Measurements from ENCODE around the gene EIF4EBP3. TPM values are rescaled to one million over a fixed set of nuclear protein-coding genes. Genes with fewer than 3 reads are reported as not detected.

The EIF4EBP3 gene
- total RNA-seq, 2 donors from 2014 or later, result 13.5 to 13.8 TPM

DNA sequence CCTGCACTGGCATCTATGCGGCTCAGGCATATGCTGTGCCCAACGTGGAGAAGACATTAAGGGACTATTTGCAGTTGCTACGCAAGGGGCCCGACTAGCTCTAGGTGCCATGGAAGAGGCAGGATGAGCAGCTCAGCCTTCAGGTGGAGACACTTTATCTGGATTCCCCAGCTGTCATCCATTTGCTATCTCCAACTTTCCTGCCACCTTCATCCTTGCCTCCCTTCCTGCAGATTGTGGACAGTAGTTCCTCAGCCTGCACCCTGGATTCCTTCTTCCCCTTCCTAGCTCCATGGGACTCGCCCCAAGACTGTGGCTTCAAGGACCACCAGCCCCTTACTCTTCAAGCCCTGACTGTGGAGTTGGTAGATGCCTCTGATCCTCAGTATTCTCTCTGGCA is 19.2 kb downstream of the EIF4EBP3 start:
- H3K9me3 ChIP-seq, result no peaks in the 10 kb centered on the region
- no peaks in the 10 kb centered on the region for H3K27me3 ChIP-seq
- no peak overlapping the region for H3K4me3 ChIP-seq
- DNase-seq, result no peak
- H3K27ac ChIP-seq, result no peak overlapping the region
- no peak overlapping the region for H3K9ac ChIP-seq (ENCODE audit: low read depth in 2 of 2, low read length in 2 of 2)
- peaks cover 8% of the 10 kb centered on the region for H3K36me3 ChIP-seq
- intact Hi-C loops (cut with DNase I), result loop anchor here (5.0 kb wide), 1 partner anchor 66 kb away; the partner anchor contains the start of gene CD14
- TF ChIP-seq, protein P1, sequence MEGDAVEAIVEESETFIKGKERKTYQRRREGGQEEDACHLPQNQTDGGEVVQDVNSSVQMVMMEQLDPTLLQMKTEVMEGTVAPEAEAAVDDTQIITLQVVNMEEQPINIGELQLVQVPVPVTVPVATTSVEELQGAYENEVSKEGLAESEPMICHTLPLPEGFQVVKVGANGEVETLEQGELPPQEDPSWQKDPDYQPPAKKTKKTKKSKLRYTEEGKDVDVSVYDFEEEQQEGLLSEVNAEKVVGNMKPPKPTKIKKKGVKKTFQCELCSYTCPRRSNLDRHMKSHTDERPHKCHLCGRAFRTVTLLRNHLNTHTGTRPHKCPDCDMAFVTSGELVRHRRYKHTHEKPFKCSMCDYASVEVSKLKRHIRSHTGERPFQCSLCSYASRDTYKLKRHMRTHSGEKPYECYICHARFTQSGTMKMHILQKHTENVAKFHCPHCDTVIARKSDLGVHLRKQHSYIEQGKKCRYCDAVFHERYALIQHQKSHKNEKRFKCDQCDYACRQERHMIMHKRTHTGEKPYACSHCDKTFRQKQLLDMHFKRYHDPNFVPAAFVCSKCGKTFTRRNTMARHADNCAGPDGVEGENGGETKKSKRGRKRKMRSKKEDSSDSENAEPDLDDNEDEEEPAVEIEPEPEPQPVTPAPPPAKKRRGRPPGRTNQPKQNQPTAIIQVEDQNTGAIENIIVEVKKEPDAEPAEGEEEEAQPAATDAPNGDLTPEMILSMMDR (IDR thresholded peaks at IDR 0.05), result no peak
- peaks cover 13% of the 10 kb centered on the region for H3K4me1 ChIP-seq

DNA sequence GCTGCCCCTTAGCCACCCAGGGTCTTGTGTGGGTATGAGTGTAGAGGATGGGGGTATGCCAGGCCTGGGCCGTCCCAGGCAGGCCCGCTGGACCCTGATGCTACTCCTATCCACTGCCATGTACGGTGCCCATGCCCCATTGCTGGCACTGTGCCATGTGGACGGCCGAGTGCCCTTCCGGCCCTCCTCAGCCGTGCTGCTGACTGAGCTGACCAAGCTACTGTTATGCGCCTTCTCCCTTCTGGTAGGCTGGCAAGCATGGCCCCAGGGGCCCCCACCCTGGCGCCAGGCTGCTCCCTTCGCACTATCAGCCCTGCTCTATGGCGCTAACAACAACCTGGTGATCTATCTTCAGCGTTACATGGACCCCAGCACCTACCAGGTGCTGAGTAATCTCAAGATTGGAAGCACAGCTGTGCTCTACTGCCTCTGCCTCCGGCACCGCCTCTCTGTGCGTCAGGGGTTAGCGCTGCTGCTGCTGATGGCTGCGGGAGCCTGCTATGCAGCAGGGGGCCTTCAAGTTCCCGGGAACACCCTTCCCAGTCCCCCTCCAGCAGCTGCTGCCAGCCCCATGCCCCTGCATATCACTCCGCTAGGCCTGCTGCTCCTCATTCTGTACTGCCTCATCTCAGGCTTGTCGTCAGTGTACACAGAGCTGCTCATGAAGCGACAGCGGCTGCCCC is 19.8 kb downstream of the EIF4EBP3 start:
- no peaks in the 10 kb centered on the region for H3K27me3 ChIP-seq
- intact Hi-C loops (cut with DNase I), result loop anchor here (5.0 kb wide), 1 partner anchor 65 kb away; the partner anchor contains the start of gene CD14
- peaks cover 8% of the 10 kb centered on the region for H3K36me3 ChIP-seq
- no peak overlapping the region for H3K27ac ChIP-seq
- TF ChIP-seq, protein P1 (IDR thresholded peaks at IDR 0.05), result no peak
- peaks cover 13% of the 10 kb centered on the region for H3K4me1 ChIP-seq
- no peaks in the 10 kb centered on the region for H3K9me3 ChIP-seq
- H3K9ac ChIP-seq (ENCODE audit: low read depth in 2 of 2, low read length in 2 of 2), result no peak overlapping the region
- no peak overlapping the region for H3K4me3 ChIP-seq
- no peak for DNase-seq

DNA sequence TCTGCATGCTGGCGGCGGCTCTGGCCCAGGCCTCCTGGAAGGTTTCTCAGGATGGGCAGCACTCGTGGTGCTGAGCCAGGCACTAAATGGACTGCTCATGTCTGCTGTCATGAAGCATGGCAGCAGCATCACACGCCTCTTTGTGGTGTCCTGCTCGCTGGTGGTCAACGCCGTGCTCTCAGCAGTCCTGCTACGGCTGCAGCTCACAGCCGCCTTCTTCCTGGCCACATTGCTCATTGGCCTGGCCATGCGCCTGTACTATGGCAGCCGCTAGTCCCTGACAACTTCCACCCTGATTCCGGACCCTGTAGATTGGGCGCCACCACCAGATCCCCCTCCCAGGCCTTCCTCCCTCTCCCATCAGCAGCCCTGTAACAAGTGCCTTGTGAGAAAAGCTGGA is 20.4 kb downstream of the EIF4EBP3 start:
- Histone ChIP-seq H3K27ac (no peak overlapping the region), H3K36me3 (peaks cover 8% of the 10 kb centered on the region), H3K27me3 (no peaks in the 10 kb centered on the region), H3K9ac (ENCODE audit: low read depth in 2 of 2, low read length in 2 of 2) (no peak overlapping the region), H3K4me3 (no peak overlapping the region), H3K9me3 (no peaks in the 10 kb centered on the region), H3K4me1 (peaks cover 13% of the 10 kb centered on the region)
- TF ChIP-seq, protein P1 (IDR thresholded peaks at IDR 0.05), result no peak
- intact Hi-C loops (cut with DNase I), result loop anchor here (5.0 kb wide), 1 partner anchor 64 kb away; the partner anchor contains the start of gene CD14
- DNase-seq, result no peak

DNA sequence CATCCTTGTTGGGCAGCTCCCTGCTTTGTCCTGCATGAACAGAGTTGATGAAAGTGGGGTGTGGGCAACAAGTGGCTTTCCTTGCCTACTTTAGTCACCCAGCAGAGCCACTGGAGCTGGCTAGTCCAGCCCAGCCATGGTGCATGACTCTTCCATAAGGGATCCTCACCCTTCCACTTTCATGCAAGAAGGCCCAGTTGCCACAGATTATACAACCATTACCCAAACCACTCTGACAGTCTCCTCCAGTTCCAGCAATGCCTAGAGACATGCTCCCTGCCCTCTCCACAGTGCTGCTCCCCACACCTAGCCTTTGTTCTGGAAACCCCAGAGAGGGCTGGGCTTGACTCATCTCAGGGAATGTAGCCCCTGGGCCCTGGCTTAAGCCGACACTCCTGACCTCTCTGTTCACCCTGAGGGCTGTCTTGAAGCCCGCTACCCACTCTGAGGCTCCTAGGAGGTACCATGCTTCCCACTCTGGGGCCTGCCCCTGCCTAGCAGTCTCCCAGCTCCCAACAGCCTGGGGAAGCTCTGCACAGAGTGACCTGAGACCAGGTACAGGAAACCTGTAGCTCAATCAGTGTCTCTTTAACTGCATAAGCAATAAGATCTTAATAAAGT is 21.1 kb downstream of the EIF4EBP3 start:
- H3K27me3 ChIP-seq, result no peaks in the 10 kb centered on the region
- H3K36me3 ChIP-seq, result peaks cover 8% of the 10 kb centered on the region
- H3K9me3 ChIP-seq, result no peaks in the 10 kb centered on the region
- intact Hi-C loops (cut with DNase I), result loop anchor here (5.0 kb wide), 1 partner anchor 64 kb away; the partner anchor contains the start of gene CD14
- no peak overlapping the region for H3K4me3 ChIP-seq
- DNase-seq, result no peak
- H3K27ac ChIP-seq, result peak overlapping the region; percentile 0
- H3K4me1 ChIP-seq, result peaks cover 7% of the 10 kb centered on the region
- peak overlapping the region in 1 of 2 donors; percentile 21 for H3K9ac ChIP-seq (ENCODE audit: low read depth in 2 of 2, low read length in 2 of 2)
- TF ChIP-seq, protein P1 (IDR thresholded peaks at IDR 0.05), result no peak

DNA sequence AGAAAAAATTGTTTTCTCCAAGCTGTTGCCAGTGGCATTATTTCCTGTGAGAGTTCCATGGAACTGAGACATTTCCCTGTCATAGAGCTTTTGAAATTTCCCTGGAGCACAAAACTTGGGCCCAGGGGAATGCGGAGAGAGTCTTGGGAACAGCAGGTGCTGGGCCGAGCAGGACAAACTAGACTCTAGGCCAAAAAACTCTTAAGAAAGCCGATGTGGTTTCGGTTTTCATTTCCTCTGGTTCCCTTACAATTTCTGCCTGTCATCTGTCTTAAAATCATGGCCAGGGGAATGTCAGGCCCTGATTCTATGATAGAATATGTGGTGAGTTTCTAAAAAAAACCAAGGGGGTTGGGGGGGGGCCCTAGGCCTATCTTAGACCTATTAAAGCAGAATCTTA is 21.7 kb downstream of the EIF4EBP3 start:
- Histone ChIP-seq H3K4me1 (peaks cover 5% of the 10 kb centered on the region), H3K9me3 (no peaks in the 10 kb centered on the region), H3K36me3 (peaks cover 8% of the 10 kb centered on the region), H3K9ac (ENCODE audit: low read depth in 2 of 2, low read length in 2 of 2) (peak overlapping the region in 1 of 2 donors; percentile 21), H3K27me3 (no peaks in the 10 kb centered on the region), H3K4me3 (no peak overlapping the region), H3K27ac (peak overlapping the region; percentile 0)
- no peak for DNase-seq
- TF ChIP-seq, protein P1 (IDR thresholded peaks at IDR 0.05), result no peak
- intact Hi-C loops (cut with DNase I), result loop anchor here (5.0 kb wide), 1 partner anchor 63 kb away; the partner anchor contains the start of gene CD14
